HEK293T (cell line): Measurements from ENCODE around the gene PLAA.

Experiments used
- BHLHE40 ChIP-seq: fragments of 450-650 bp; IDR thresholded peaks from 2 replicates; pipeline ENCODE4 v1.6.1; 2016; ENCODE audit warnings: mild to moderate bottlenecking, moderate library complexity, borderline replicate concordance
- CTBP1 ChIP-seq: fragments of 450-650 bp; IDR thresholded peaks from 2 replicates; pipeline ENCODE4 v1.6.1; 2016; ENCODE audit warnings: borderline replicate concordance
- ELF4 ChIP-seq: fragments of 450-650 bp; IDR thresholded peaks from 2 replicates; pipeline ENCODE4 v1.6.1; 2017; ENCODE audit warnings: antibody characterized with exemption
- FOXK2 ChIP-seq: fragments of 450-650 bp; IDR thresholded peaks from 2 replicates; pipeline ENCODE4 v1.6.1; 2016; ENCODE audit warnings: mild to moderate bottlenecking
- FOXM1 ChIP-seq: fragments of 450-650 bp; IDR thresholded peaks from 2 replicates; pipeline ENCODE4 v1.6.1; 2017; ENCODE audit warnings: mild to moderate bottlenecking, borderline replicate concordance
- PKNOX1 ChIP-seq: fragments of 450-650 bp; IDR thresholded peaks from 2 replicates; pipeline ENCODE4 v1.6.1; 2016
- SP1 ChIP-seq: fragments of 450-650 bp; IDR thresholded peaks from 2 replicates; pipeline ENCODE4 v1.6.1; 2017
- SUZ12 ChIP-seq: fragments of 450-650 bp; IDR thresholded peaks from 2 replicates; pipeline ENCODE4 v1.6.1; 2016; ENCODE audit warnings: mild to moderate bottlenecking
- ZNF384 ChIP-seq: fragments of 450-650 bp; IDR thresholded peaks from 2 replicates; pipeline ENCODE4 v1.6.1; 2016

- TF ChIP-seq ELF4 (no peak), ZNF384 (no peak), SP1 (no peak), BHLHE40 (no peak), PKNOX1 (no peak), FOXM1 (no peak), FOXK2 (no peak), CTBP1 (no peak), SUZ12 (no peak)
These were observed 84.0 kb downstream of the PLAA start for GRCh38 chr9:26863074-26863473.
